AG08396 (cell line): ENCODE data around the gene GJB5.
"Not testable (repeated sequence)": the region's sequence is repeated elsewhere in the genome, so short reads cannot be mapped to it uniquely, and the experiment has no call there.

Experiments
- DNase-seq: peaks from one replicate; pipeline ENCODE4 v3.0.0; 2012; ENCODE audit warnings: low spot score, mixed read lengths

The GJB5 gene

DNA sequence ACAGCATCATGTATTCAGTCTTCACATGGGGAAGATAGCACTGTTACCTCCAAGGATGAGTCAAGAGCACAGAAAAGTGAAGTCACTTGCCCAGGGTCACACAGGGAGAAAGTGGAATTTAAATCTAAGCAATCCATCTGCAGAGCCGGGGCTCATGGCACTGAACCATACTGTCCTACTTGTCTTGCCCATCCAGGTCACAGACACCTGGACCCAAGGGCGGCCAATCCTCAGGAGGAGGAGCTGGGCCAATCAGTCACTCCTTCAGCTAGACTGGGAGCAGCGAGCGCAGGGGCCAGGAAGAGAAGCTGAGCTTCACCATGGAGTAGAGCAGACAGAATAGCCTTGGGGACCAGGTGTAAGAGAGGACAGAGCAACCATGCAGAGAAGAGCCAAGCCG lies 9.2 kb upstream of the GJB5 start:
- DNase-seq = no peak

DNA sequence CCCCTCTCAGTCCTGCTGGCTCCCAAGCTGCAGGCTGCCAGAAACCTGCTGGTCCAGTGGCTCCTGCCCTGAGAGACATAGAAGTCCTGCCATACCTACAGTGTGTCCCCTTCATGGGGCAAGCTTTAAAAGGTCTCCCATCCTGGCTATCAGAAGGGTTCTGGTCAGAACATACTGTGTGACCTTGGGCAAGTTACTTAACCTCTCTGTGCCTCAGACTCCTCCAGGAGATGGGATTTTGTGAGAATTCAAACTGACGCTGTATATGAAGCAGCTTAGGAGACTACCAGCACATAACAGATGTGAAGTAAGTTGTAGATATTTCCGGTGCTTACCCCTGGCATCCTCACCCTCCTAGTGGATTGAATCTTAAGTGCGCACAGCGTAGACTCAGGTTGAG lies 8.7 kb upstream of the GJB5 start:
- DNase-seq = no peak

GRCh38 chr1:34746785-34747637 lies 7.8 kb upstream of the GJB5 start:
- DNase-seq = no peak

DNA sequence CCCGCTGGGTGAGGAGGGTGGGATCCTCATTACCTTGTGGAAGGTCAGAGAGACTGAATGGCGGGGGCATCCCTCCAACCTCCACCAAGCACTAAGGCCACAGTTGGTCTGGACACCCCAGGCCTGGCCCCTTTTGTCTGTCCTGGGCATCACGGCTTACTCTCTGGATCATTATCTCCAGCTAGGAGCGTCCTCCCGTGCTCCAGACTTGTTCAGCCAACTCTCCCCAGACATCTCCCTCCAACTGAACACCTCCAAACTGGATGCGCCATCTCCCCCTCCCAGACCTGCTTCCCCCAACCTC lies 7.3 kb upstream of the GJB5 start:
- no peak for DNase-seq

DNA sequence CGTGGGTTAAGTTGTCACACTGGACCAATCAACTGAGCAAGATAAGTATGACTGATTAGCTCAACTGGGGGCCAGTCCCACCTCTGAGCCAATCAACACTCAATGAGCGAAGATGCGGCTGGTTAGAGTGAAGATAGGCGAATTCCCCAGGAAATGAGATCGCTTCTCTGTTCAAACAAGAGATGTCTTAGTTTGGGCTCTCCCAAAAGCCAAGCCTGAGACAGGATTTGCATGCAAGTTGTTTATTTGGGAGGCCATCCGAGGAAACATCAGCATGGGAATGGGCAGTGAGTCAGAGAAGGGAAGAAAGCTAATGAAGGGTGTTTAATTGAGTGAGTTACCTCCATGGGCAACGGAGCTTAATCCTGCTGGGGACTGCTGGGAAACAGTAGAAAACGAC lies 4.9 kb upstream of the GJB5 start:
- no peak for DNase-seq

DNA sequence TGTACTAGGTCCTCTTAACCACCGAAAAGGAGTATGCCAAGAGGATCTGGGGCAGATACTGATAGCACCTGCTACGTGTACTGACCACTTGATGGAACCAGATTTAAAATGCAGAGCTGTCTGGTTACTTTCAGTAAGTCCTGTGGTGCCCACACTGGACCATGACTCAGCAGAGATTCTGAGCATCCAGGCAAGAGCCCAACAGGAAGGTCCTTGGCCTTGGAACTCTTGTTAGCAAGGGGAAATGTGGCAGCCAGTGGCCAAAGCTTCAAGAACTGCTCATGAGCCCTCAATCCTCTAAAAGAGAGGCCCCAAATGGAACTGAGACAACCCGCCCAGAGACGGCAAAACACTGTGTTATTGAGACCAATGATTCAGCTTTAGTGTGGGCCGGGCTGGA lies 4.2 kb upstream of the GJB5 start:
- no peak for DNase-seq

DNA sequence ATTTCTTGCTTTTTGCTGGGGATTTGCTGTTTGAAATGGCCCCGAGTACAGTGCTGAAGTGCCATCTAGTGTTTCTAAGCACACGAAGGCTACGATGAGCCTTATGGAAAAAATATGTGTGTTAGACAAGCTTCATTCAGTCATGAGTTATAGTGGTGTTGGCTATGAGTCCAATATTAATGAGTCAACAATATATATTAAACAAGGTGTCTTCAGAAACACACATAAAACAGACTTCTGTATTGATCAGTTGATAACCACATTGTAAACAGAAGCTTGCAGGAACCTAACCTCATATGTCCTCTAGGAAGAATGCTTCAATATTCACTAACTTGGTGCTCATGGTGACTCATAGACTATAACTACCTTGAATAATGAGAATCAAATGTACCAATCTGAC lies 1.7 kb upstream of the GJB5 start:
- no peak for DNase-seq

- no peak for DNase-seq
Measured at GRCh38 chr1:34755961-34756360, 1.1 kb downstream of the GJB5 start.

- DNase-seq = no peak
Measured at GRCh38 chr1:34757386-34757785, 2.5 kb downstream of the GJB5 start.

GRCh38 chr1:34758751-34759150 lies 3.9 kb downstream of the GJB5 start:
- DNase-seq = no peak

GRCh38 chr1:34759503-34760357 lies 4.9 kb downstream of the GJB5 start, which contains the start of gene GJB4:
Gene GJB4, plus strand, starts transcription at chr1:34759740. Its CDS starts 1,515 bp downstream, at chr1:34761255.
- no peak for DNase-seq

DNA sequence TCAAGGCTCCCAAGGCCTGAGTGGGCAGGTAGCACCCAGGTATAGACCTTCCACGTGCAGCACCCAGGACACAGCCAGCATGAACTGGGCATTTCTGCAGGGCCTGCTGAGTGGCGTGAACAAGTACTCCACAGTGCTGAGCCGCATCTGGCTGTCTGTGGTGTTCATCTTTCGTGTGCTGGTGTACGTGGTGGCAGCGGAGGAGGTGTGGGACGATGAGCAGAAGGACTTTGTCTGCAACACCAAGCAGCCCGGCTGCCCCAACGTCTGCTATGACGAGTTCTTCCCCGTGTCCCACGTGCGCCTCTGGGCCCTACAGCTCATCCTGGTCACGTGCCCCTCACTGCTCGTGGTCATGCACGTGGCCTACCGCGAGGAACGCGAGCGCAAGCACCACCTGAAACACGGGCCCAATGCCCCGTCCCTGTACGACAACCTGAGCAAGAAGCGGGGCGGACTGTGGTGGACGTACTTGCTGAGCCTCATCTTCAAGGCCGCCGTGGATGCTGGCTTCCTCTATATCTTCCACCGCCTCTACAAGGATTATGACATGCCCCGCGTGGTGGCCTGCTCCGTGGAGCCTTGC lies 6.4 kb downstream of the GJB5 start:
- DNase-seq = no peak

- DNase-seq = no peak
Measured at GRCh38 chr1:34761776-34762307, 7.0 kb downstream of the GJB5 start.

DNA sequence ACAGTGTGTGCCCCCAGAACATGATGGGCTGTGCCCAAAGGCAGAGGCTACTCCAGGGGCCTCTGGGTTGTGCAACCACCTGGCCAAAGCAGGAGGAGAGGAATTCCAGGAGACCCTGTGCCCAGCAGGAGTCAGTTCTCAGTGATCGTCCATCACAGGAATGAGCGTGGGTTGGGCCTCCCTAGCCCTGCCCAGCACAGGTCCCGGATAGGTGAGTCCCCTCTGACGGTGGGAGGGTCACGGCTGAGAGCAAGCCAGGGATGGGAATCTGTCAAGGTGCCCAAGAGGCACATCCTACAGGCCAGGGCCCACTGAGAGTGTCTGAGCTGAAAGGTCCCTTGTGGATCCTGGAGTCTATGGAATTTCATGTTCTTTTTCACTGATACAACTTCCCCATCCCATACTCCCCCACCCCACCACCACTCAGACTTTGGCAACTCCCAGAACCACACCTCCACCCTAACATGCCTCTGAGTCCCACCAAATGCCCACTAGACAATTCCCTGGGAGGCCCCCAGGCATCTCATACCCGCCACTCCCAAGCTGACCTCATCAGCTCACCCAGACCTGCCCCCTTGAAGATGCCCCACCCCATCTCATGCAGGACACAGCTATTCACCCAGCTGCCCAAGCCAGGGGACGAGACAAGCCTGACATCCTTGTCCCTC lies 7.8 kb downstream of the GJB5 start:
- DNase-seq = no peak

GRCh38 chr1:34763142-34763781 lies 8.4 kb downstream of the GJB5 start:
- DNase-seq = no peak

GRCh38 chr1:34768856-34769255 lies 14.0 kb downstream of the GJB5 start:
- DNase-seq = no peak

GRCh38 chr1:34770891-34771504 lies 16.2 kb downstream of the GJB5 start:
- DNase-seq = no peak

DNA sequence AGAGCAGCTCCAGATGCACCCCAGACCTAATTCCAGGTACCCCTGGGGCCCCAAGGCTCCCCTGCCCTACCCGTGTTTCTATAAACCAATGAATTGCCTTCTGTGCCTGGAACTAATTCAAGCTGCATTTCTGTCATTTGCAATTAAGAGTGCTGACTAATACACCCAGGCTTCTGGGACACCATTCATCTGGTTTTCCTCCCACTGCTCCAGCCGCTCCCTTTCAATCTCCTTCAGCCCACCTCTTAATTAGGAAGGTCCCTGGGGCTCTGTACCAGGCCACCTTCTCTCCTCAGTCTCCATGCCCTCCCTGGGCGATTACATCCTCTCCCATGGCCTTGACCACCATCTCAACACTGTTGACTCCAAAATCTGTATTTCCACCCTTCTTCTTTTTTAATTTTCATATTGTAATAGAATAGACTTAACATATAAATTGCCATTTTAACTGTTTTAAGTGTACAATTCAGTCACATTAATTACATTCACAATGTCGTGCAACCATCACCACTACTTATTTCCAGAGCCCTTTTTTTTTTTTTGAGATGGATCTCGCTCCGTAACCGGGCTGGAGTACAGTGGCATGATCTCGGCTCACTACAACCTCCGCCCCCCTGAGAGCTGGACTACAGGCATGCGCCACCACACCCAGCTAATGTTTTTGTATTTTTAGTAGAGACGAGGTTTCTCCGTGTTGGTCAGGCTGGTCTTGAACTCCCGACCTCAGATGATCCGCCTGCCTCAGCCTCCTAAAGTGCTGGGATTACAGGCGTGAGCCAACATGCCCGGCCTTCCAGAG lies 16.9 kb downstream of the GJB5 start:
- DNase-seq = no peak

- DNase-seq = not testable (repeated sequence)
Measured at GRCh38 chr1:34773114-34773513, 18.3 kb downstream of the GJB5 start.

- DNase-seq = no peak
Measured at GRCh38 chr1:34774957-34775356, 20.1 kb downstream of the GJB5 start.
